ENCODE results near the gene ABCA4. TPM values are rescaled to one million over a fixed set of nuclear protein-coding genes. Genes with fewer than 3 reads are reported as not detected.

Gene ABCA4
- total and polyA plus RNA-seq, 2 donors (not counting 3 experiments of a cell fraction or from before 2014, with no cell fraction given): 2.3 to 4.9 TPM

GRCh38 chr1:94120570-94120901 is 412 bp downstream of the ABCA4 start:
- FAIRE-seq: no peak
- Histone ChIP-seq H3K4me3 (replicated peaks in 1 of 3; ENCODE audit: insufficient read depth in 1 of 3, low read depth in 1 of 3, low read length in 3 of 3) (no peak overlapping the region), H3K9me3 (replicated peaks; ENCODE audit: control insufficient read depth, insufficient read depth, low read length) (no peaks in the 10 kb centered on the region), H3K27ac (ENCODE audit: insufficient read depth, low read depth, low read length) (no peak overlapping the region), H3K79me2 (ENCODE audit: control insufficient read depth, insufficient read depth, low read length) (no peaks in the 10 kb centered on the region), H3K4me1 (ENCODE audit: control insufficient read depth, extremely low read depth, insufficient read depth, low read length) (no peaks in the 10 kb centered on the region), H3K4me2 (ENCODE audit: insufficient read depth, low read length) (no peak overlapping the region), H3K9ac (replicated peaks; ENCODE audit: extremely low read depth, insufficient read depth, low read length) (no peak overlapping the region), H2AFZ (ENCODE audit: low read depth, low read length) (no peak overlapping the region), H3K9me1 (replicated peaks; ENCODE audit: control insufficient read depth, extremely low read depth, insufficient read depth, low read length) (no peaks in the 10 kb centered on the region), H4K20me1 (replicated peaks; ENCODE audit: control insufficient read depth, extremely low read depth, insufficient read depth, low read length) (no peaks in the 10 kb centered on the region), H3K36me3 (ENCODE audit: control insufficient read depth in 2 of 2, extremely low read depth in 1 of 2, insufficient read depth in 2 of 2, low read length in 2 of 2) (no peaks in the 10 kb centered on the region), H3K27me3 (ENCODE audit: control insufficient read depth in 2 of 2, insufficient read depth in 2 of 2, low read length in 2 of 2) (no peaks in the 10 kb centered on the region)
- dilution Hi-C loops (cut with MboI; ENCODE audit: extremely low pct_ligation_motif_present, low sequenced_read_pairs) (no loop called here), intact Hi-C loops (cut with micrococcal nuclease) (no loop called here)
- BruUV-seq (replicated peaks): no TSS peak
- DNase-seq (ENCODE audit: low read depth, low spot score): no peak
- ChIA-PET CTCF (interaction anchor here (1.1 kb wide), 1 partner anchor 70 kb away, joined by 3 read pairs; no protein-coding TSS in a partner anchor), POLR2A (no interaction called here)
- TF ChIP-seq POLR2A (IDR thresholded peaks at IDR 0.05; ENCODE audit: low read depth, low read length) (no peak), JUN (IDR thresholded peaks at IDR 0.05; ENCODE audit: borderline replicate concordance, insufficient read depth, insufficient read length, low read depth) (no peak), MAX (IDR thresholded peaks at IDR 0.05; ENCODE audit: insufficient read depth, insufficient read length) (no peak), EZH2 (IDR thresholded peaks at IDR 0.05; ENCODE audit: borderline replicate concordance, low read depth, low read length, severe bottlenecking) (no peak), GATA2 (IDR thresholded peaks at IDR 0.05; ENCODE audit: insufficient read depth, insufficient read length, low read depth, low read length) (no peak), POLR2AphosphoS5 (IDR thresholded peaks at IDR 0.05; ENCODE audit: insufficient read depth, low read depth, low read length) (no peak), MYC (IDR thresholded peaks at IDR 0.05; ENCODE audit: low read depth, low read length) (no peak), FOS (IDR thresholded peaks at IDR 0.05; ENCODE audit: borderline replicate concordance, insufficient read depth, low read length) (no peak)
- TF ChIP-seq, protein P1, sequence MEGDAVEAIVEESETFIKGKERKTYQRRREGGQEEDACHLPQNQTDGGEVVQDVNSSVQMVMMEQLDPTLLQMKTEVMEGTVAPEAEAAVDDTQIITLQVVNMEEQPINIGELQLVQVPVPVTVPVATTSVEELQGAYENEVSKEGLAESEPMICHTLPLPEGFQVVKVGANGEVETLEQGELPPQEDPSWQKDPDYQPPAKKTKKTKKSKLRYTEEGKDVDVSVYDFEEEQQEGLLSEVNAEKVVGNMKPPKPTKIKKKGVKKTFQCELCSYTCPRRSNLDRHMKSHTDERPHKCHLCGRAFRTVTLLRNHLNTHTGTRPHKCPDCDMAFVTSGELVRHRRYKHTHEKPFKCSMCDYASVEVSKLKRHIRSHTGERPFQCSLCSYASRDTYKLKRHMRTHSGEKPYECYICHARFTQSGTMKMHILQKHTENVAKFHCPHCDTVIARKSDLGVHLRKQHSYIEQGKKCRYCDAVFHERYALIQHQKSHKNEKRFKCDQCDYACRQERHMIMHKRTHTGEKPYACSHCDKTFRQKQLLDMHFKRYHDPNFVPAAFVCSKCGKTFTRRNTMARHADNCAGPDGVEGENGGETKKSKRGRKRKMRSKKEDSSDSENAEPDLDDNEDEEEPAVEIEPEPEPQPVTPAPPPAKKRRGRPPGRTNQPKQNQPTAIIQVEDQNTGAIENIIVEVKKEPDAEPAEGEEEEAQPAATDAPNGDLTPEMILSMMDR (IDR thresholded peaks at IDR 0.05; ENCODE audit: extremely low read depth in 1 of 2, insufficient read depth in 1 of 2, low read depth in 1 of 2, low read length in 2 of 2): no peak

All from endothelial cell of umbilical vein (primary cell).